ENCODE measurements around the gene RAB5IF.

Gene RAB5IF

GRCh38 chr20:36591854-36592641, 13.5 kb upstream of the RAB5IF start:
- TF ChIP-seq CTCF (IDR thresholded peaks at IDR 0.05; ENCODE audit: low read depth, low read length, missing control alignments): peak; percentile 65
- in situ Hi-C loops (cut with HindIII; ENCODE audit: low pct_ligation_motif_present, low sequenced_read_pairs): no loop called here
- H3K36me3 ChIP-seq (replicated peaks): peaks cover 9% of the 10 kb centered on the region
- no peak overlapping the region for H3K27ac ChIP-seq
- no peak overlapping the region for H3K4me3 ChIP-seq (ENCODE audit: low read depth, low read length)
- DNase-seq: no peak
- H3K27me3 ChIP-seq (replicated peaks): no peaks in the 10 kb centered on the region

- no peak for DNase-seq
- in situ Hi-C loops (cut with HindIII; ENCODE audit: low pct_ligation_motif_present, low sequenced_read_pairs): no loop called here
- TF ChIP-seq CTCF (IDR thresholded peaks at IDR 0.05; ENCODE audit: low read depth, low read length, missing control alignments): no peak
- no peak overlapping the region for H3K4me3 ChIP-seq (ENCODE audit: low read depth, low read length)
- H3K27me3 ChIP-seq (replicated peaks): no peaks in the 10 kb centered on the region
- peaks cover 9% of the 10 kb centered on the region for H3K36me3 ChIP-seq (replicated peaks)
- H3K27ac ChIP-seq: no peak overlapping the region
Observed at GRCh38 chr20:36593347-36593929, 12.1 kb upstream of the RAB5IF start.

GRCh38 chr20:36599912-36600345, 5.7 kb upstream of the RAB5IF start:
- no peak for TF ChIP-seq CTCF (IDR thresholded peaks at IDR 0.05; ENCODE audit: low read depth, low read length, missing control alignments)
- H3K36me3 ChIP-seq (replicated peaks): no peaks in the 10 kb centered on the region
- in situ Hi-C loops (cut with HindIII; ENCODE audit: low pct_ligation_motif_present, low sequenced_read_pairs): no loop called here
- no peak overlapping the region for H3K4me3 ChIP-seq (ENCODE audit: low read depth, low read length)
- DNase-seq: no peak
- no peak overlapping the region for H3K27ac ChIP-seq
- no peaks in the 10 kb centered on the region for H3K27me3 ChIP-seq (replicated peaks)

GRCh38 chr20:36601540-36601939, 4.0 kb upstream of the RAB5IF start:
- Histone ChIP-seq H3K4me3 (ENCODE audit: low read depth, low read length) (no peak overlapping the region), H3K27me3 (replicated peaks) (no peaks in the 10 kb centered on the region), H3K36me3 (replicated peaks) (no peaks in the 10 kb centered on the region), H3K27ac (no peak overlapping the region)
- no peak for DNase-seq
- no peak for TF ChIP-seq CTCF (IDR thresholded peaks at IDR 0.05; ENCODE audit: low read depth, low read length, missing control alignments)
- in situ Hi-C loops (cut with HindIII; ENCODE audit: low pct_ligation_motif_present, low sequenced_read_pairs): no loop called here

GRCh38 chr20:36604952-36605398, 604 bp upstream of the RAB5IF start:
- Histone ChIP-seq H3K27me3 (replicated peaks) (no peaks in the 10 kb centered on the region), H3K36me3 (replicated peaks) (peaks cover 19% of the 10 kb centered on the region), H3K27ac (peak overlapping the region; percentile 10), H3K4me3 (ENCODE audit: low read depth, low read length) (peak overlapping the region; percentile 43)
- in situ Hi-C loops (cut with HindIII; ENCODE audit: low pct_ligation_motif_present, low sequenced_read_pairs): no loop called here
- TF ChIP-seq CTCF (IDR thresholded peaks at IDR 0.05; ENCODE audit: low read depth, low read length, missing control alignments): no peak
- DNase-seq: no peak
